GM23338 (cell line): Measurements from ENCODE around the gene ST8SIA2.

Source experiments
- CTCF ChIP-seq, 2 experiments: fragments of 200-600 bp in 1 of 2; sonication (generic) in 1 of 2; conservative IDR thresholded peaks; 2 replicates each; pipeline versions ENCODE4 v1.5.1 to v1.6.1; 2016 to 2017; ENCODE audit warnings: antibody characterized with exemption in 2 of 2, low read depth in 2 of 2, mild to moderate bottlenecking in 2 of 2, moderate library complexity in 1 of 2
- POLR2AphosphoS5 ChIP-seq: IDR thresholded peaks from 2 replicates; pipeline ENCODE4 v1.6.1; 2016; ENCODE audit warnings: antibody characterized with exemption, low read depth

GRCh38 chr15:92376109-92376508 is 17.6 kb upstream of the ST8SIA2 start:
- TF ChIP-seq POLR2AphosphoS5: no peak
- no peak for TF ChIP-seq CTCF (conservative IDR thresholded peaks at IDR 0.05; ENCODE audit: low read depth in 2 of 2)
